Glutamatergic neuron (in vitro differentiated cells): ENCODE results near the gene ABCD1. TPM values are rescaled to one million over a fixed set of nuclear protein-coding genes. Genes with fewer than 3 reads are reported as not detected.

Experiments
- DNase-seq: peaks from one replicate; pipeline ENCODE4 v3.0.0; 2022
- H3K27ac Mint-ChIP-seq: one replicate; pipeline ENCODE4 v1.8.0; 2020; ENCODE audit warnings: mild to moderate bottlenecking, mixed read lengths, inconsistent platforms; ENCODE audit not compliant: unreplicated experiment
- H3K27me3 Mint-ChIP-seq: one replicate; pipeline ENCODE4 v1.8.0; 2020; ENCODE audit warnings: mild to moderate bottlenecking, moderate library complexity, mixed read lengths, inconsistent platforms; ENCODE audit not compliant: unreplicated experiment
- H3K36me3 Mint-ChIP-seq: one replicate; pipeline ENCODE4 v1.8.0; 2020; ENCODE audit warnings: mild to moderate bottlenecking, mixed read lengths, inconsistent platforms; ENCODE audit not compliant: unreplicated experiment
- H3K4me1 Mint-ChIP-seq: one replicate; pipeline ENCODE4 v1.8.0; 2020; ENCODE audit warnings: mild to moderate bottlenecking, low read depth, mixed read lengths, inconsistent platforms; ENCODE audit not compliant: unreplicated experiment
- H3K4me3 Mint-ChIP-seq: one replicate; pipeline ENCODE4 v1.8.0; 2020; ENCODE audit warnings: mild to moderate bottlenecking, mixed read lengths, inconsistent platforms; ENCODE audit not compliant: unreplicated experiment
- H3K9me3 Mint-ChIP-seq: one replicate; pipeline ENCODE4 v1.8.0; 2020; ENCODE audit warnings: mild to moderate bottlenecking, moderate library complexity, mixed read lengths, inconsistent platforms; ENCODE audit not compliant: unreplicated experiment
- CTCF ChIP-seq: fragments of 200-600 bp; sonication (generic); IDR thresholded peaks from one replicate; pipeline ENCODE4 v1.5.0; 2021; ENCODE audit not compliant: partially characterized antibody, unreplicated experiment
- total RNA-seq: library from RNA; stranded (reverse); fragmentation: NEBNext Ultra II Directional; extraction: Animal tissue kit (Norgen Biotek cat#: 25700); gene quantifications from one replicate; pipeline ENCODE4 v1.2.1, GENCODE V29; 2021; ENCODE audit not compliant: unreplicated experiment

Gene ABCD1
- total RNA-seq, 1 donor from 2014 or later, result 13.5 TPM

DNA sequence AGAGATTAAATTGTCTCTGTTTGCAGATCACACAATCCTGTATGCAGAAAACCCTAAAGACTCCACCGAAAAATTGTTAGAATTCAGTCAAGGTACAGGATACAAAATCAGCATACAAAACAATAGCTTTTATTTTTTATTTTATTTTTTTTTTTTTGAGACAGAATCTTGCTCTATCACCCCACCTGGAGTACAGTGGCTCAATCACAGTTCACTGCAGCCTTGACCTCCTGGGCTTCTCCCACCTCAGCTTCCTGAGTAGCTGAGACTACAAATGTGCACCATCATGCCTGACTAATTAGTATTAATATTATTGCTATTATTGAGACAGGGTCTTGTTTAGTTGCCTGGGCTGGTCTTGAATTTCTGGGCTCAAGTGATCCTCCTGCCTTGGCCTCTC, 30.5 kb downstream of the ABCD1 start:
- DNase-seq, result no peak
- peaks cover 5% of the 10 kb centered on the region for H3K36me3 Mint-ChIP-seq
- TF ChIP-seq CTCF, result no peak
- no peak overlapping the region for H3K4me3 Mint-ChIP-seq
- no peaks in the 10 kb centered on the region for H3K27me3 Mint-ChIP-seq
- no peaks in the 10 kb centered on the region for H3K9me3 Mint-ChIP-seq
- no peaks in the 10 kb centered on the region for H3K4me1 Mint-ChIP-seq
- no peak overlapping the region for H3K27ac Mint-ChIP-seq

DNA sequence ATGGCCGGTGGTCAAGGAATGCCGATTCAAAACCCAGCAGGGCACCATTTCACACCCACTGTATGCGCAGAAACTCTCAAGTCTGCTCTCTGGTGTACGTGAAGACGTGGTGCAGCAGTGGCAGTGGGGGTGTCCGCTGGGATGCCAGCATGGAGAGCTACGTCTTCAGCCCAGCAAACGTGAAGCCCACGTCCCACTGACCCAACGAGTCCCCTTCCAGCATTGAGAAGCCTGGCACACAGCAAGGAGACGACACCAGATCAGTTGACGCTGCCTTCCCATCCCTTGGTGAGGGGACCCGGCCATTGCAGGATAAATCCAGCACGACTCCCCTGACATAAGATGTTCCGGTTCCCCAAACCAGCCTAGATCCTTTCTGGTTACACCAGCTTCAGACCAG, 37.2 kb downstream of the ABCD1 start:
- Mint-ChIP-seq H3K9me3 (no peaks in the 10 kb centered on the region), H3K36me3 (no peaks in the 10 kb centered on the region), H3K4me3 (no peak overlapping the region), H3K27me3 (no peaks in the 10 kb centered on the region), H3K4me1 (no peaks in the 10 kb centered on the region), H3K27ac (no peak overlapping the region)
- TF ChIP-seq CTCF, result no peak
- DNase-seq, result no peak

- H3K4me1 Mint-ChIP-seq, result no peaks in the 10 kb centered on the region
- no peaks in the 10 kb centered on the region for H3K36me3 Mint-ChIP-seq
- H3K9me3 Mint-ChIP-seq, result no peaks in the 10 kb centered on the region
- no peak overlapping the region for H3K4me3 Mint-ChIP-seq
- peak; percentile 5 for DNase-seq
- H3K27me3 Mint-ChIP-seq, result no peaks in the 10 kb centered on the region
- H3K27ac Mint-ChIP-seq, result no peak overlapping the region
- TF ChIP-seq CTCF, result no peak
Observed at GRCh38 chrX:153762626-153763173, 38.0 kb downstream of the ABCD1 start.

GRCh38 chrX:153763298-153763932, 38.8 kb downstream of the ABCD1 start:
- H3K27me3 Mint-ChIP-seq, result no peaks in the 10 kb centered on the region
- no peak overlapping the region for H3K4me3 Mint-ChIP-seq
- H3K9me3 Mint-ChIP-seq, result no peaks in the 10 kb centered on the region
- H3K27ac Mint-ChIP-seq, result no peak overlapping the region
- H3K36me3 Mint-ChIP-seq, result no peaks in the 10 kb centered on the region
- no peak for TF ChIP-seq CTCF
- peak; percentile 5 for DNase-seq
- H3K4me1 Mint-ChIP-seq, result no peaks in the 10 kb centered on the region

DNA sequence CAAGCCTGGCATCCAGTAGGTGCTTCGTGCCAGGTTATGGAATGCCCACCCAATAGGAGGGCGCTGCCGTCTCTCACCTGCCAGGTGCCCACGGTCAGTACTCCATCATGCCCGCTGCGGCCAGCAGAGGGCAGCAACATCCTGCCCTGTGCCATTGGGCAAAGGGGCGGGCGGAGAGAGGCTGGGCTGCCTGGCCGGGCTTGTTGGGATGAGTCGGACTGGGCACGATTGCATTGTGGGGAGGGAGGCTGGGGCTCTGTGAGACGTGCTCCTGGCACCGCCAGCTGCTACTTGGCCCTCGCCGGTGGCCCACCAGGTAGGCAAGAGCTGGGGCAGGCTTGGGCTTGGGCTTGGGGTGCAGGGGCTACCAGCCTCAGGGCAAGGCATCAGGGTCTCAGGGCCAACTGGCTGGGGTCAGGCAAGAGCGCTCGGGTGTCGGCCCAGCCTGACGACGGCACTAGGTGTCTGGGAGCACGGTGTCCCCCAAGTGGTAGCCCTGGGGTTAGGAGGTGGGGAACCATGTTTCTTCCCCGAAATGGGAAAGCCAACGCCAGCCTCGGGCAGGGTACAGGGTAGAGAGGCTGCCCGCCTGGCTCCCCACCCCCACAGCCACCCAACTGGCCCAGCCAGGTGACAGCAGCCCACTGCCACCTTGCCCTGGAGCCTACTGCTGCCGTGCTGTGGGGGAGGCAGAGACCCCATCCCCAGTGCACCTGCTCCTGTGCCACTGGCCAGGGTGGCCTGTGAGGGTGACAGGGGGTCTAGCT, 39.5 kb downstream of the ABCD1 start, which contains the start of gene PLXNB3:
Gene PLXNB3, plus strand, starts transcription at position 261 of the 767 bp plus-strand sequence. CDS start 1,287 bp downstream, outside the sequence.
- Mint-ChIP-seq H3K27ac (no peak within 1 kb of the TSS), H3K36me3 (no peaks in the 10 kb centered on the region), H3K4me3 (no peak within 1 kb of the TSS), H3K9me3 (no peaks in the 10 kb centered on the region), H3K4me1 (no peaks in the 10 kb centered on the region), H3K27me3 (no peaks in the 10 kb centered on the region)
- DNase-seq, result peak; percentile 78
- peak; percentile 76 for TF ChIP-seq CTCF
